ENCODE data around the gene STXBP2.

GRCh38 chr19:7642295-7643030 is 5.6 kb downstream of the STXBP2 start:
- TF ChIP-seq CTCF (IDR thresholded peaks at IDR 0.05; ENCODE audit: poor library complexity) (no peak), EZH2phosphoT487 (IDR thresholded peaks at IDR 0.05; ENCODE audit: low read depth, severe bottlenecking, unreplicated experiment) (no peak)
